ENCODE data around the gene PLCXD1. TPM values are rescaled to one million over a fixed set of nuclear protein-coding genes. Genes with fewer than 3 reads are reported as not detected.

The PLCXD1 gene
- total and polyA plus RNA-seq, 5 donors from 2014 or later, result 2.9 to 13.3 (median 4.6) TPM

GRCh38 chrX:290476-291166 lies 9.4 kb downstream of the PLCXD1 start:
- ATAC-seq (ENCODE audit: low read depth in 2 of 2) (no peak), DNase-seq (no peak)
- Mint-ChIP-seq H3K4me3 (no peak overlapping the region), H3K27me3 (no peaks in the 10 kb centered on the region), H3K4me1 (peaks cover 0 to 9% (median 6%) of the 10 kb centered on the region in 4 donors), H3K27ac (no peak overlapping the region), H3K9me3 (no peaks in the 10 kb centered on the region), H3K36me3 (peaks cover 18% of the 10 kb centered on the region)
- no peaks in the 10 kb centered on the region for H3K9me3 ChIP-seq (ENCODE audit: control insufficient read depth in 2 of 2, low read length in 2 of 2)
- no peak overlapping the region for H3K4me3 ChIP-seq (ENCODE audit: low read depth, low read length)
- no peak overlapping the region for H3K27ac ChIP-seq (ENCODE audit: insufficient read depth, low read length, poor library complexity, severe bottlenecking)
- peaks cover 25% of the 10 kb centered on the region for H3K36me3 ChIP-seq (ENCODE audit: control insufficient read depth, insufficient read depth, low read length)
- no peaks in the 10 kb centered on the region for H3K27me3 ChIP-seq (ENCODE audit: control insufficient read depth, insufficient read depth, low read length)
- no peaks in the 10 kb centered on the region for H3K4me1 ChIP-seq (ENCODE audit: control insufficient read depth, insufficient read depth, low read length, poor library complexity, severe bottlenecking)

- ATAC-seq (ENCODE audit: low read depth in 2 of 2) (no peak), DNase-seq (no peak)
- no peak overlapping the region for H3K27ac ChIP-seq (ENCODE audit: insufficient read depth, low read length, poor library complexity, severe bottlenecking)
- H3K4me1 ChIP-seq (ENCODE audit: control insufficient read depth, insufficient read depth, low read length, poor library complexity, severe bottlenecking), result no peaks in the 10 kb centered on the region
- H3K27me3 Mint-ChIP-seq, result no peaks in the 10 kb centered on the region
- H3K27ac Mint-ChIP-seq, result no peak overlapping the region
- no peaks in the 10 kb centered on the region for H3K9me3 ChIP-seq (ENCODE audit: control insufficient read depth in 2 of 2, low read length in 2 of 2)
- no peak overlapping the region for H3K4me3 Mint-ChIP-seq
- H3K36me3 Mint-ChIP-seq, result peaks cover 18% of the 10 kb centered on the region
- H3K36me3 ChIP-seq (ENCODE audit: control insufficient read depth, insufficient read depth, low read length), result peaks cover 23% of the 10 kb centered on the region
- H3K27me3 ChIP-seq (ENCODE audit: control insufficient read depth, insufficient read depth, low read length), result no peaks in the 10 kb centered on the region
- peaks cover 0 to 4% (median 3%) of the 10 kb centered on the region in 4 donors for H3K4me1 Mint-ChIP-seq
- H3K9me3 Mint-ChIP-seq, result no peaks in the 10 kb centered on the region
- H3K4me3 ChIP-seq (ENCODE audit: low read depth, low read length), result no peak overlapping the region
Observed at GRCh38 chrX:291411-291901, 10.3 kb downstream of the PLCXD1 start.

- no peak overlapping the region for H3K27ac ChIP-seq (ENCODE audit: insufficient read depth, low read length, poor library complexity, severe bottlenecking)
- H3K9me3 Mint-ChIP-seq, result no peaks in the 10 kb centered on the region
- DNase-seq (no peak), ATAC-seq (ENCODE audit: low read depth in 2 of 2) (no peak)
- no peaks in the 10 kb centered on the region for H3K27me3 ChIP-seq (ENCODE audit: control insufficient read depth, insufficient read depth, low read length)
- peaks cover 16% of the 10 kb centered on the region for H3K36me3 Mint-ChIP-seq
- H3K4me1 Mint-ChIP-seq, result no peaks in the 10 kb centered on the region
- H3K4me3 ChIP-seq (ENCODE audit: low read depth, low read length), result no peak overlapping the region
- H3K4me1 ChIP-seq (ENCODE audit: control insufficient read depth, insufficient read depth, low read length, poor library complexity, severe bottlenecking), result no peaks in the 10 kb centered on the region
- no peak overlapping the region for H3K27ac Mint-ChIP-seq
- peaks cover 23% of the 10 kb centered on the region for H3K36me3 ChIP-seq (ENCODE audit: control insufficient read depth, insufficient read depth, low read length)
- H3K9me3 ChIP-seq (ENCODE audit: control insufficient read depth in 2 of 2, low read length in 2 of 2), result no peaks in the 10 kb centered on the region
- no peaks in the 10 kb centered on the region for H3K27me3 Mint-ChIP-seq
- H3K4me3 Mint-ChIP-seq, result no peak overlapping the region
Observed at GRCh38 chrX:292900-293897, 12.0 kb downstream of the PLCXD1 start.

- no peaks in the 10 kb centered on the region for H3K9me3 Mint-ChIP-seq
- no peak for DNase-seq
- H3K4me1 Mint-ChIP-seq, result no peaks in the 10 kb centered on the region
- Histone ChIP-seq H3K4me3 (ENCODE audit: low read depth, low read length) (no peak overlapping the region), H3K4me1 (ENCODE audit: control insufficient read depth, insufficient read depth, low read length, poor library complexity, severe bottlenecking) (no peaks in the 10 kb centered on the region), H3K9me3 (ENCODE audit: control insufficient read depth in 2 of 2, low read length in 2 of 2) (no peaks in the 10 kb centered on the region), H3K27ac (ENCODE audit: insufficient read depth, low read length, poor library complexity, severe bottlenecking) (no peak overlapping the region), H3K36me3 (ENCODE audit: control insufficient read depth, insufficient read depth, low read length) (peaks cover 20% of the 10 kb centered on the region), H3K27me3 (ENCODE audit: control insufficient read depth, insufficient read depth, low read length) (no peaks in the 10 kb centered on the region)
- ATAC-seq (ENCODE audit: low read depth in 2 of 2), result no peak
- no peak overlapping the region for H3K27ac Mint-ChIP-seq
- H3K4me3 Mint-ChIP-seq, result no peak overlapping the region
- H3K36me3 Mint-ChIP-seq, result peaks cover 16% of the 10 kb centered on the region
- H3K27me3 Mint-ChIP-seq, result no peaks in the 10 kb centered on the region
Observed at GRCh38 chrX:295136-295535, 14.0 kb downstream of the PLCXD1 start.

GRCh38 chrX:298993-299392 lies 17.8 kb downstream of the PLCXD1 start:
- H3K4me1 ChIP-seq (ENCODE audit: control insufficient read depth, insufficient read depth, low read length, poor library complexity, severe bottlenecking), result no peaks in the 10 kb centered on the region
- no peak overlapping the region for H3K4me3 ChIP-seq (ENCODE audit: low read depth, low read length)
- Mint-ChIP-seq H3K9me3 (no peaks in the 10 kb centered on the region), H3K36me3 (peaks cover 17% of the 10 kb centered on the region), H3K27me3 (no peaks in the 10 kb centered on the region), H3K4me1 (no peaks in the 10 kb centered on the region), H3K27ac (no peak overlapping the region), H3K4me3 (no peak overlapping the region)
- H3K27me3 ChIP-seq (ENCODE audit: control insufficient read depth, insufficient read depth, low read length), result no peaks in the 10 kb centered on the region
- ATAC-seq (ENCODE audit: low read depth in 2 of 2), result no peak
- DNase-seq, result no peak
- H3K36me3 ChIP-seq (ENCODE audit: control insufficient read depth, insufficient read depth, low read length), result peaks cover 3% of the 10 kb centered on the region
- H3K27ac ChIP-seq (ENCODE audit: insufficient read depth, low read length, poor library complexity, severe bottlenecking), result no peak overlapping the region
- H3K9me3 ChIP-seq (ENCODE audit: control insufficient read depth in 2 of 2, low read length in 2 of 2), result no peaks in the 10 kb centered on the region

- Mint-ChIP-seq H3K4me3 (no peak overlapping the region), H3K27ac (no peak overlapping the region), H3K36me3 (peaks cover 16% of the 10 kb centered on the region), H3K4me1 (no peaks in the 10 kb centered on the region), H3K9me3 (peaks cover 0 to 4% (median 0%) of the 10 kb centered on the region in 7 donors), H3K27me3 (no peaks in the 10 kb centered on the region)
- DNase-seq (no peak), ATAC-seq (ENCODE audit: low read depth in 2 of 2) (no peak)
- H3K4me3 ChIP-seq (ENCODE audit: low read depth, low read length), result no peak overlapping the region
- H3K36me3 ChIP-seq (ENCODE audit: control insufficient read depth, insufficient read depth, low read length), result peaks cover 5% of the 10 kb centered on the region
- no peak overlapping the region for H3K27ac ChIP-seq (ENCODE audit: insufficient read depth, low read length, poor library complexity, severe bottlenecking)
- no peaks in the 10 kb centered on the region for H3K4me1 ChIP-seq (ENCODE audit: control insufficient read depth, insufficient read depth, low read length, poor library complexity, severe bottlenecking)
- H3K27me3 ChIP-seq (ENCODE audit: control insufficient read depth, insufficient read depth, low read length), result no peaks in the 10 kb centered on the region
- H3K9me3 ChIP-seq (ENCODE audit: control insufficient read depth in 2 of 2, low read length in 2 of 2), result no peaks in the 10 kb centered on the region
Observed at GRCh38 chrX:300334-300733, 19.2 kb downstream of the PLCXD1 start.

- Mint-ChIP-seq H3K4me1 (no peaks in the 10 kb centered on the region), H3K9me3 (peaks cover 0 to 4% (median 0%) of the 10 kb centered on the region in 7 donors), H3K4me3 (peak overlapping the region in 1 of 4 donors; percentile 9), H3K27me3 (no peaks in the 10 kb centered on the region), H3K27ac (no peak overlapping the region), H3K36me3 (peaks cover 10% of the 10 kb centered on the region)
- Histone ChIP-seq H3K4me1 (ENCODE audit: control insufficient read depth, insufficient read depth, low read length, poor library complexity, severe bottlenecking) (no peaks in the 10 kb centered on the region), H3K36me3 (ENCODE audit: control insufficient read depth, insufficient read depth, low read length) (peaks cover 22% of the 10 kb centered on the region), H3K27ac (ENCODE audit: insufficient read depth, low read length, poor library complexity, severe bottlenecking) (no peak overlapping the region), H3K9me3 (ENCODE audit: control insufficient read depth in 2 of 2, low read length in 2 of 2) (no peaks in the 10 kb centered on the region), H3K27me3 (ENCODE audit: control insufficient read depth, insufficient read depth, low read length) (no peaks in the 10 kb centered on the region), H3K4me3 (ENCODE audit: low read depth, low read length) (no peak overlapping the region)
- ATAC-seq (ENCODE audit: low read depth in 2 of 2) (no peak), DNase-seq (no peak)
Observed at GRCh38 chrX:302975-303374, 21.8 kb downstream of the PLCXD1 start.
